Measurements from ENCODE around the gene SSRP1. TPM values are rescaled to one million over a fixed set of nuclear protein-coding genes. Genes with fewer than 3 reads are reported as not detected.

Gene SSRP1
- total and polyA plus RNA-seq, 12 donors = 22.6 to 73.2 (median 35.4) TPM

- no peak overlapping the region for H3K4me3 ChIP-seq
Observed at GRCh38 chr11:57342702-57343101, 7.0 kb upstream of the SSRP1 start.

GRCh38 chr11:57341250-57341808, 5.6 kb upstream of the SSRP1 start:
- Histone ChIP-seq H3K27me3 (peaks cover 0 to 9% (median 0%) of the 10 kb centered on the region in 7 donors), H3K27ac (no peak overlapping the region), H3K4me3 (no peak overlapping the region), H3K36me3 (no peaks in the 10 kb centered on the region), H3K4me1 (peaks cover 0 to 4% (median 2%) of the 10 kb centered on the region in 9 donors), H3K9me3 (no peaks in the 10 kb centered on the region)
- WGBS, 2 donors = 79 to 85% methylated on average over 6 of the region's 6 CpGs
- TF ChIP-seq CTCF (IDR thresholded peaks at IDR 0.05) = no peak
- ATAC-seq (no peak), DNase-seq (no peak)
- intact Hi-C loops (cut with DNase I) = loop anchor here in 6 of 10 donors (5.0 to 10.0 kb wide), 7 partner anchors 113 to 1183 kb away; partner anchors contain the start of gene YPEL4 (in 4 of the 6)

More at GRCh38 chr11:57342702-57343101, 7.0 kb upstream of the SSRP1 start:
- WGBS, 2 donors = 80 to 83% methylated on average over 11 of the region's 11 CpGs
- intact Hi-C loops (cut with DNase I) = loop anchor here in 6 of 10 donors (5.0 to 10.0 kb wide), 7 partner anchors 112 to 1182 kb away; partner anchors contain the start of gene YPEL4 (in 4 of the 6)
- ATAC-seq = no peak
- Histone ChIP-seq H3K27me3 (peaks cover 0 to 9% (median 0%) of the 10 kb centered on the region in 7 donors), H3K4me1 (no peaks in the 10 kb centered on the region), H3K27ac (no peak overlapping the region), H3K36me3 (no peaks in the 10 kb centered on the region), H3K9me3 (no peaks in the 10 kb centered on the region)
- DNase-seq = no peak
- TF ChIP-seq CTCF (IDR thresholded peaks at IDR 0.05) = no peak

GRCh38 chr11:57340039-57340615, 4.4 kb upstream of the SSRP1 start:
- Histone ChIP-seq H3K4me1 (peaks cover 0 to 9% (median 6%) of the 10 kb centered on the region in 9 donors), H3K27me3 (peaks cover 0 to 9% (median 0%) of the 10 kb centered on the region in 7 donors), H3K4me3 (no peak overlapping the region), H3K9me3 (no peaks in the 10 kb centered on the region), H3K36me3 (no peaks in the 10 kb centered on the region), H3K27ac (no peak overlapping the region)
- peak in 4 of 9 donors; percentile 8 to 27 (median 14) for TF ChIP-seq CTCF (IDR thresholded peaks at IDR 0.05)
- DNase-seq = no peak
- no peak for ATAC-seq
- intact Hi-C loops (cut with DNase I) = loop anchor here in 6 of 10 donors (5.0 to 10.0 kb wide), 7 partner anchors 115 to 1185 kb away; partner anchors contain the start of gene YPEL4 (in 4 of the 6)
- WGBS, 2 donors = 34 to 40% methylated on average over 12 of the region's 12 CpGs

- Histone ChIP-seq H3K4me3 (peak overlapping the region in 1 of 10 donors; percentile 43), H3K27ac (no peak overlapping the region), H3K27me3 (peaks cover 0 to 9% (median 0%) of the 10 kb centered on the region in 7 donors), H3K4me1 (peaks cover 6 to 17% (median 14%) of the 10 kb centered on the region in 9 donors), H3K36me3 (peaks cover 0 to 3% (median 0%) of the 10 kb centered on the region in 9 donors), H3K9me3 (no peaks in the 10 kb centered on the region)
- intact Hi-C loops (cut with DNase I) = no loop called here
- TF ChIP-seq CTCF (IDR thresholded peaks at IDR 0.05) = no peak
- WGBS, 2 donors = 76 to 87% methylated on average over 5 of the region's 5 CpGs
- ATAC-seq (no peak), DNase-seq (no peak)
Observed at GRCh38 chr11:57339328-57339727, 3.6 kb upstream of the SSRP1 start.
